ENCODE results near the gene LTBR. TPM values are rescaled to one million over a fixed set of nuclear protein-coding genes. Genes with fewer than 3 reads are reported as not detected.

LTBR gene
- total and polyA plus RNA-seq, 10 of the 15 experiments (the other 5 are each of a cell fraction or from before 2014, with no cell fraction given) = 0.24 to 0.44 TPM; not detected in 8

DNA sequence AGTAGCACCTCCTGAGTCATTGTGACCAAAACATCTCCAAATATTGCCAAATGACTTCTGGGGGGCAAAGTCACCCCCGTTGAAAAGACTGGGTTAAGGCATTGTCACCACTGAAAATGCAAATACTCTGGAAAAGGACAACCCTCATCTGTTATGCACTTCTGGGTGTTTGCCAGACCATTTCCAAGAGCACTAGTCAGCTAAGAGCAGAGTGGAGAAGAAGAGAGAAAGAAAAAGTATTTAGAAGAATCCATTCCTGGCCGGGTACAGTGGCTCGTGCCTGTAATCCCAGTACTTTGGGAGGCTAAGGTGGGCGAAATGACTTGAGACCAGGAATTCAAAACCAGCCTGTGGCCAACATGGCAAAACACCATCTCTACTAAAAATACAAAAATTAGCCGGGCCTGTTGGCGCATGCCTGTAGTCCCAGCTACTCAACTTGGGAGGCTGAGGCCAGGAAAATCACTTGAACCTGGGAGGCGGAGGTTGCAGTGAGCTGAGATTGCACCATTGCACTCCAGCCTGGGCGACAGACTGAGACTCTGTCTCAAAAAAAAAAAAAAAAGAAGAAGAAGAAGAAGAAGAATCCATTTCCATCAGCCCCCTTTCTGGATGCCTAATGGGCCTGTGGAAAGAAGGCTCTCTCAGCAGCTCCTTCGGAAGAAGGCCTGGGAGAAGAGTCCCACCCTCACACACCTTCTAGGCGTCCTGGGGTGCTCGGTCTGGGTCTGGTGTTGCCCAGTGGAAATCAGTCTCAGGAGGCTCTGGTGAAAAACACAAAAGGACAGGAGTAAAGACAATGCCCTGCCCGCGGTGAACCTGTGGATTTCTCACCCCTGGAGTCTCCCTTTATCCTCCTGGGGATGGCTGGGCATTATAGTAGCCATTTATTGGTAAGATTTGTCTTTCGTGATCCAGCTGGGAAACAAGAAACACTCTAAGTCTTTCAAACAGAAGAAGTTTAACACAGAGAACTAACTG lies 3.5 kb upstream of the LTBR start:
- ATAC-seq (no peak), DNase-seq (ENCODE audit: low read depth, low spot score) (no peak), FAIRE-seq (no peak)
- Histone ChIP-seq H3K9me3 (replicated peaks; ENCODE audit: control insufficient read depth, insufficient read depth, low read length) (no peaks in the 10 kb centered on the region), H4K20me1 (ENCODE audit: control insufficient read depth, insufficient read depth) (no peaks in the 10 kb centered on the region; the same call in 1 of the 2 replicates), H2AFZ (ENCODE audit: control insufficient read depth, low read depth, low read length) (no peak overlapping the region), H3K27me3 (replicated peaks in 1 of 2; ENCODE audit: control insufficient read depth in 2 of 2, insufficient read depth in 2 of 2, low read length in 1 of 2) (peaks cover 13 to 15% of the 10 kb centered on the region in 2 experiments; a peak in 3 of 4 replicates), H3K27ac (ENCODE audit: control insufficient read depth, insufficient read depth) (no peak overlapping the region), H3K9ac (ENCODE audit: control insufficient read depth, insufficient read depth, low read length) (no peak overlapping the region), H3K4me3 (no peak overlapping the region), H3K36me3 (ENCODE audit: control insufficient read depth in 2 of 2, insufficient read depth in 2 of 2, low read length in 1 of 2) (no peaks in the 10 kb centered on the region), H3K4me1 (ENCODE audit: control insufficient read depth, insufficient read depth, low read length) (no peaks in the 10 kb centered on the region), H3K79me2 (ENCODE audit: control insufficient read depth, insufficient read depth, low read length) (no peaks in the 10 kb centered on the region), H3K4me2 (ENCODE audit: control insufficient read depth, insufficient read depth) (no peak overlapping the region)
- ChIA-PET POLR2A (interaction anchor here (0.6 to 0.7 kb wide), 2 partner anchors 178 to 193 kb away, joined by 3 read pairs; no protein-coding TSS in a partner anchor), RAD21 (ENCODE audit: unreplicated experiment) (no interaction called here), SMC1A (ENCODE audit: uncharacterized antibody, unreplicated experiment) (no interaction called here), CTCF (interaction anchor here (0.6 to 1.3 kb wide), 2 partner anchors 44 to 469 kb away, joined by 3 to 4 read pairs; no protein-coding TSS in a partner anchor)
- in situ Hi-C loops (cut with MboI) (no loop called here), intact Hi-C loops (cut with micrococcal nuclease; ENCODE audit: unreplicated experiment) (no loop called here)
- no TSS peak for BruUV-seq (replicated peaks)
- TF ChIP-seq, protein P1, sequence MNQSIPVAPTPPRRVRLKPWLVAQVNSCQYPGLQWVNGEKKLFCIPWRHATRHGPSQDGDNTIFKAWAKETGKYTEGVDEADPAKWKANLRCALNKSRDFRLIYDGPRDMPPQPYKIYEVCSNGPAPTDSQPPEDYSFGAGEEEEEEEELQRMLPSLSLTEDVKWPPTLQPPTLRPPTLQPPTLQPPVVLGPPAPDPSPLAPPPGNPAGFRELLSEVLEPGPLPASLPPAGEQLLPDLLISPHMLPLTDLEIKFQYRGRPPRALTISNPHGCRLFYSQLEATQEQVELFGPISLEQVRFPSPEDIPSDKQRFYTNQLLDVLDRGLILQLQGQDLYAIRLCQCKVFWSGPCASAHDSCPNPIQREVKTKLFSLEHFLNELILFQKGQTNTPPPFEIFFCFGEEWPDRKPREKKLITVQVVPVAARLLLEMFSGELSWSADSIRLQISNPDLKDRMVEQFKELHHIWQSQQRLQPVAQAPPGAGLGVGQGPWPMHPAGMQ (IDR thresholded peaks at IDR 0.05; ENCODE audit: borderline replicate concordance) = no peak
- no peak for TF ChIP-seq POLR2AphosphoS2 (IDR thresholded peaks at IDR 0.05; ENCODE audit: low read depth, low read length)
- no peak for TF ChIP-seq KDM1A (IDR thresholded peaks at IDR 0.05; ENCODE audit: borderline replicate concordance)
- TF ChIP-seq ATF7 (IDR thresholded peaks at IDR 0.05; ENCODE audit: low read depth) = no peak
- 38% methylated on average over 13 of the region's 14 CpGs for WGBS (ENCODE audit: insufficient coverage, insufficient replicate concordance, low lambda C conversion rate, missing lambda C conversion rate)

All from GM12878 (cell line).